HepG2 (cell line): Measurements from ENCODE around the gene RUNX2. TPM values are rescaled to one million over a fixed set of nuclear protein-coding genes. Genes with fewer than 3 reads are reported as not detected.
A peak's percentile ranks its signal among the peaks of the same experiment; 100 is the strongest.

Source experiments
- BCL6 ChIP-seq: IDR thresholded peaks from 2 replicates; pipeline ENCODE4 v1.6.1; 2016; ENCODE audit warnings: missing genetic modification reagents, missing compliant biosample characterization
- HMGXB4 ChIP-seq, 2 experiments: sonication (generic) in 1 of 2; formaldehyde crosslinking in 1 of 2; IDR thresholded peaks; 2 replicates each; pipeline versions ENCODE4 v1.4.0 to v1.6.1; 2018 to 2020; ENCODE audit warnings: missing genetic modification reagents in 2 of 2, borderline replicate concordance in 1 of 2, low read depth in 1 of 2, mild to moderate bottlenecking in 1 of 2, missing biosample characterization in 1 of 2
- ONECUT2 ChIP-seq: sonication (generic); formaldehyde crosslinking; IDR thresholded peaks from 2 replicates; pipeline ENCODE4 v1.4.0; 2020; ENCODE audit warnings: missing genetic modification reagents
- PHF5A ChIP-seq: IDR thresholded peaks from one replicate; pipeline ENCODE4 v1.6.1; 2018; ENCODE audit warnings: low read depth, missing genetic modification reagents; ENCODE audit not compliant: unreplicated experiment
- POLR2G ChIP-seq: fragments of 200-400 bp; formaldehyde crosslinking; IDR thresholded peaks from 2 replicates; pipeline ENCODE4 v1.6.1; 2018; ENCODE audit warnings: mild to moderate bottlenecking, low read depth, low read length, moderate library complexity
- SNRNP70 ChIP-seq: fragments of 200-400 bp; formaldehyde crosslinking; IDR thresholded peaks from 2 replicates; pipeline ENCODE4 v1.6.1; 2017; ENCODE audit warnings: mild to moderate bottlenecking, low read depth, low read length, moderate library complexity
- TAF1 ChIP-seq: sonication (generic); formaldehyde crosslinking; IDR thresholded peaks from 2 replicates; pipeline ENCODE4 v1.4.0; 2020; ENCODE audit warnings: missing genetic modification reagents
- XRCC5 ChIP-seq: fragments of 200-400 bp; formaldehyde crosslinking; optimal IDR thresholded peaks from 2 replicates; pipeline ENCODE3; 2017; ENCODE audit warnings: mild to moderate bottlenecking, low read length
- ZNF160 ChIP-seq: sonication (generic); formaldehyde crosslinking; IDR thresholded peaks from 2 replicates; pipeline ENCODE4 v1.8.0; 2022; ENCODE audit warnings: mild to moderate bottlenecking, inconsistent platforms, missing genetic modification reagents
- ZNF563 ChIP-seq: sonication (generic); formaldehyde crosslinking; IDR thresholded peaks from 2 replicates; pipeline ENCODE4 v1.8.0; 2022; ENCODE audit warnings: mild to moderate bottlenecking, moderate library complexity, missing genetic modification reagents
- ZSCAN21 ChIP-seq: sonication (generic); formaldehyde crosslinking; IDR thresholded peaks from 2 replicates; pipeline ENCODE4 v1.8.0; 2022; ENCODE audit warnings: mild to moderate bottlenecking, missing genetic modification reagents, moderate library complexity, borderline replicate concordance
- polyA plus RNA-seq, 8 experiments: library from polyadenylated mRNA; depleted of rRNA in 3 of 8; stranded (reverse) in 7 of 8; unstranded in 1 of 8; fragments of >200 nt; fragmentation: Illumina TruSeq in 4 of 8; extraction: Trizol in 4 of 8; gene quantifications; 2 replicates each; pipeline versions ENCODE4 v1.2.1 to v1.2.3, GENCODE V29; 2011 to 2016; ENCODE audit warnings: low read depth in 4 of 8, missing spikeins in 1 of 8, mixed read lengths in 1 of 8; ENCODE audit not compliant: insufficient read depth in 1 of 8
- total RNA-seq, 5 experiments: library from RNA; depleted of rRNA; stranded (reverse); fragments of >200 nt; fragmentation: Illumina TruSeq; extraction: Trizol; gene quantifications; 2 replicates each; pipeline ENCODE4 v1.2.3, GENCODE V29; 2016; ENCODE audit warnings: low read depth in 1 of 5
- TF ChIP-seq, protein P1 (sequence below): IDR thresholded peaks from 2 replicates; pipeline ENCODE4 v1.4.0; 2020; ENCODE audit warnings: mild to moderate bottlenecking, missing genetic modification reagents
- TF ChIP-seq, protein P2 (sequence below): sonication (generic); formaldehyde crosslinking; IDR thresholded peaks from 2 replicates; pipeline ENCODE4 v1.4.0; 2020; ENCODE audit warnings: mild to moderate bottlenecking, missing genetic modification reagents, borderline replicate concordance
- TF ChIP-seq, protein P3 (sequence below), 2 experiments: IDR thresholded peaks; 2 replicates each; pipeline ENCODE4 v1.6.1; 2011 to 2012; ENCODE audit warnings: low read length in 2 of 2, borderline replicate concordance in 1 of 2, low read depth in 1 of 2, mild to moderate bottlenecking in 1 of 2, moderate library complexity in 1 of 2

Gene RUNX2
- total and polyA plus RNA-seq, 2 of the 13 experiments (the other 11 are each of a cell fraction or from before 2014, with no cell fraction given): not detected

GRCh38 chr6:45377043-45377553, 49.0 kb downstream of the RUNX2 start (continued):
- TF ChIP-seq, protein P1, sequence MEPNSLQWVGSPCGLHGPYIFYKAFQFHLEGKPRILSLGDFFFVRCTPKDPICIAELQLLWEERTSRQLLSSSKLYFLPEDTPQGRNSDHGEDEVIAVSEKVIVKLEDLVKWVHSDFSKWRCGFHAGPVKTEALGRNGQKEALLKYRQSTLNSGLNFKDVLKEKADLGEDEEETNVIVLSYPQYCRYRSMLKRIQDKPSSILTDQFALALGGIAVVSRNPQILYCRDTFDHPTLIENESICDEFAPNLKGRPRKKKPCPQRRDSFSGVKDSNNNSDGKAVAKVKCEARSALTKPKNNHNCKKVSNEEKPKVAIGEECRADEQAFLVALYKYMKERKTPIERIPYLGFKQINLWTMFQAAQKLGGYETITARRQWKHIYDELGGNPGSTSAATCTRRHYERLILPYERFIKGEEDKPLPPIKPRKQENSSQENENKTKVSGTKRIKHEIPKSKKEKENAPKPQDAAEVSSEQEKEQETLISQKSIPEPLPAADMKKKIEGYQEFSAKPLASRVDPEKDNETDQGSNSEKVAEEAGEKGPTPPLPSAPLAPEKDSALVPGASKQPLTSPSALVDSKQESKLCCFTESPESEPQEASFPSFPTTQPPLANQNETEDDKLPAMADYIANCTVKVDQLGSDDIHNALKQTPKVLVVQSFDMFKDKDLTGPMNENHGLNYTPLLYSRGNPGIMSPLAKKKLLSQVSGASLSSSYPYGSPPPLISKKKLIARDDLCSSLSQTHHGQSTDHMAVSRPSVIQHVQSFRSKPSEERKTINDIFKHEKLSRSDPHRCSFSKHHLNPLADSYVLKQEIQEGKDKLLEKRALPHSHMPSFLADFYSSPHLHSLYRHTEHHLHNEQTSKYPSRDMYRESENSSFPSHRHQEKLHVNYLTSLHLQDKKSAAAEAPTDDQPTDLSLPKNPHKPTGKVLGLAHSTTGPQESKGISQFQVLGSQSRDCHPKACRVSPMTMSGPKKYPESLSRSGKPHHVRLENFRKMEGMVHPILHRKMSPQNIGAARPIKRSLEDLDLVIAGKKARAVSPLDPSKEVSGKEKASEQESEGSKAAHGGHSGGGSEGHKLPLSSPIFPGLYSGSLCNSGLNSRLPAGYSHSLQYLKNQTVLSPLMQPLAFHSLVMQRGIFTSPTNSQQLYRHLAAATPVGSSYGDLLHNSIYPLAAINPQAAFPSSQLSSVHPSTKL: peak; percentile 40; the same call in 1 of the 2 replicates
- TF ChIP-seq ZSCAN21 (CRISPR knock-in tag): peak; percentile 46; the same call in 1 of the 2 replicates
- TF ChIP-seq ZNF160 (CRISPR knock-in tag): 0 out of 2 replicates have a peak, but pooled peaks have one; percentile 6
- TF ChIP-seq ONECUT2 (CRISPR knock-in tag): 0 out of 2 replicates have a peak, but pooled peaks have one; percentile 13
- 0 out of 2 replicates have a peak, but pooled peaks have one; percentile 11 for TF ChIP-seq BCL6 (CRISPR knock-in tag)
- TF ChIP-seq HMGXB4 (CRISPR knock-in tag; IDR thresholded peaks at IDR 0.05; ENCODE audit: borderline replicate concordance in 1 of 2, low read depth in 1 of 2): peak in 1 of 2 experiments; percentile 13; a peak in 1 of 4 replicates
- peak; percentile 41 for TF ChIP-seq XRCC5
- TF ChIP-seq ZNF563 (CRISPR knock-in tag): no peak
- TF ChIP-seq, protein P2, sequence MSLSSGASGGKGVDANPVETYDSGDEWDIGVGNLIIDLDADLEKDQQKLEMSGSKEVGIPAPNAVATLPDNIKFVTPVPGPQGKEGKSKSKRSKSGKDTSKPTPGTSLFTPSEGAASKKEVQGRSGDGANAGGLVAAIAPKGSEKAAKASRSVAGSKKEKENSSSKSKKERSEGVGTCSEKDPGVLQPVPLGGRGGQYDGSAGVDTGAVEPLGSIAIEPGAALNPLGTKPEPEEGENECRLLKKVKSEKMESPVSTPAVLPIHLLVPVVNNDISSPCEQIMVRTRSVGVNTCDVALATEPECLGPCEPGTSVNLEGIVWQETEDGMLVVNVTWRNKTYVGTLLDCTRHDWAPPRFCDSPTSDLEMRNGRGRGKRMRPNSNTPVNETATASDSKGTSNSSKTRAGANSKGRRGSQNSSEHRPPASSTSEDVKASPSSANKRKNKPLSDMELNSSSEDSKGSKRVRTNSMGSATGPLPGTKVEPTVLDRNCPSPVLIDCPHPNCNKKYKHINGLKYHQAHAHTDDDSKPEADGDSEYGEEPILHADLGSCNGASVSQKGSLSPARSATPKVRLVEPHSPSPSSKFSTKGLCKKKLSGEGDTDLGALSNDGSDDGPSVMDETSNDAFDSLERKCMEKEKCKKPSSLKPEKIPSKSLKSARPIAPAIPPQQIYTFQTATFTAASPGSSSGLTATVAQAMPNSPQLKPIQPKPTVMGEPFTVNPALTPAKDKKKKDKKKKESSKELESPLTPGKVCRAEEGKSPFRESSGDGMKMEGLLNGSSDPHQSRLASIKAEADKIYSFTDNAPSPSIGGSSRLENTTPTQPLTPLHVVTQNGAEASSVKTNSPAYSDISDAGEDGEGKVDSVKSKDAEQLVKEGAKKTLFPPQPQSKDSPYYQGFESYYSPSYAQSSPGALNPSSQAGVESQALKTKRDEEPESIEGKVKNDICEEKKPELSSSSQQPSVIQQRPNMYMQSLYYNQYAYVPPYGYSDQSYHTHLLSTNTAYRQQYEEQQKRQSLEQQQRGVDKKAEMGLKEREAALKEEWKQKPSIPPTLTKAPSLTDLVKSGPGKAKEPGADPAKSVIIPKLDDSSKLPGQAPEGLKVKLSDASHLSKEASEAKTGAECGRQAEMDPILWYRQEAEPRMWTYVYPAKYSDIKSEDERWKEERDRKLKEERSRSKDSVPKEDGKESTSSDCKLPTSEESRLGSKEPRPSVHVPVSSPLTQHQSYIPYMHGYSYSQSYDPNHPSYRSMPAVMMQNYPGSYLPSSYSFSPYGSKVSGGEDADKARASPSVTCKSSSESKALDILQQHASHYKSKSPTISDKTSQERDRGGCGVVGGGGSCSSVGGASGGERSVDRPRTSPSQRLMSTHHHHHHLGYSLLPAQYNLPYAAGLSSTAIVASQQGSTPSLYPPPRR (CRISPR knock-in tag): no peak
- TF ChIP-seq POLR2G: no peak
- TF ChIP-seq TAF1 (CRISPR knock-in tag): peak; percentile 19; the same call in 1 of the 2 replicates
- TF ChIP-seq, protein P3, sequence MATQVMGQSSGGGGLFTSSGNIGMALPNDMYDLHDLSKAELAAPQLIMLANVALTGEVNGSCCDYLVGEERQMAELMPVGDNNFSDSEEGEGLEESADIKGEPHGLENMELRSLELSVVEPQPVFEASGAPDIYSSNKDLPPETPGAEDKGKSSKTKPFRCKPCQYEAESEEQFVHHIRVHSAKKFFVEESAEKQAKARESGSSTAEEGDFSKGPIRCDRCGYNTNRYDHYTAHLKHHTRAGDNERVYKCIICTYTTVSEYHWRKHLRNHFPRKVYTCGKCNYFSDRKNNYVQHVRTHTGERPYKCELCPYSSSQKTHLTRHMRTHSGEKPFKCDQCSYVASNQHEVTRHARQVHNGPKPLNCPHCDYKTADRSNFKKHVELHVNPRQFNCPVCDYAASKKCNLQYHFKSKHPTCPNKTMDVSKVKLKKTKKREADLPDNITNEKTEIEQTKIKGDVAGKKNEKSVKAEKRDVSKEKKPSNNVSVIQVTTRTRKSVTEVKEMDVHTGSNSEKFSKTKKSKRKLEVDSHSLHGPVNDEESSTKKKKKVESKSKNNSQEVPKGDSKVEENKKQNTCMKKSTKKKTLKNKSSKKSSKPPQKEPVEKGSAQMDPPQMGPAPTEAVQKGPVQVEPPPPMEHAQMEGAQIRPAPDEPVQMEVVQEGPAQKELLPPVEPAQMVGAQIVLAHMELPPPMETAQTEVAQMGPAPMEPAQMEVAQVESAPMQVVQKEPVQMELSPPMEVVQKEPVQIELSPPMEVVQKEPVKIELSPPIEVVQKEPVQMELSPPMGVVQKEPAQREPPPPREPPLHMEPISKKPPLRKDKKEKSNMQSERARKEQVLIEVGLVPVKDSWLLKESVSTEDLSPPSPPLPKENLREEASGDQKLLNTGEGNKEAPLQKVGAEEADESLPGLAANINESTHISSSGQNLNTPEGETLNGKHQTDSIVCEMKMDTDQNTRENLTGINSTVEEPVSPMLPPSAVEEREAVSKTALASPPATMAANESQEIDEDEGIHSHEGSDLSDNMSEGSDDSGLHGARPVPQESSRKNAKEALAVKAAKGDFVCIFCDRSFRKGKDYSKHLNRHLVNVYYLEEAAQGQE (IDR thresholded peaks at IDR 0.05; ENCODE audit: borderline replicate concordance in 1 of 2, low read depth in 1 of 2, low read length in 2 of 2): 0 out of 4 replicates have a peak, but pooled peaks of 1 of the 2 experiments have one; percentile 15
- TF ChIP-seq PHF5A (CRISPR knock-in tag): peak; percentile 33
- no peak for TF ChIP-seq SNRNP70
